ENCODE data around the gene UPK3A. TPM values are rescaled to one million over a fixed set of nuclear protein-coding genes. Genes with fewer than 3 reads are reported as not detected.

UPK3A gene
- not detected in 2 replicates for total RNA-seq

- peak; percentile 44 for DNase-seq (ENCODE audit: low spot score)
- no peaks in the 10 kb centered on the region for H3K36me3 Mint-ChIP-seq (ENCODE audit: low read depth)
- intact Hi-C loops (cut with micrococcal nuclease): no loop called here
- H3K9me3 Mint-ChIP-seq: no peaks in the 10 kb centered on the region
- peaks cover 36% of the 10 kb centered on the region for H3K27me3 Mint-ChIP-seq (ENCODE audit: low read depth)
- no peak within 1 kb of the TSS for H3K4me3 Mint-ChIP-seq (ENCODE audit: low read depth)
- peaks cover 3% of the 10 kb centered on the region for H3K4me1 Mint-ChIP-seq (ENCODE audit: low read depth)
- no peak within 1 kb of the TSS for H3K27ac Mint-ChIP-seq
Observed at GRCh38 chr22:45284705-45285262, at the start of gene UPK3A. TSS of gene UPK3A (plus strand) at chr22:45284949. CDS start at chr22:45285014, 65 bp downstream.

DNA sequence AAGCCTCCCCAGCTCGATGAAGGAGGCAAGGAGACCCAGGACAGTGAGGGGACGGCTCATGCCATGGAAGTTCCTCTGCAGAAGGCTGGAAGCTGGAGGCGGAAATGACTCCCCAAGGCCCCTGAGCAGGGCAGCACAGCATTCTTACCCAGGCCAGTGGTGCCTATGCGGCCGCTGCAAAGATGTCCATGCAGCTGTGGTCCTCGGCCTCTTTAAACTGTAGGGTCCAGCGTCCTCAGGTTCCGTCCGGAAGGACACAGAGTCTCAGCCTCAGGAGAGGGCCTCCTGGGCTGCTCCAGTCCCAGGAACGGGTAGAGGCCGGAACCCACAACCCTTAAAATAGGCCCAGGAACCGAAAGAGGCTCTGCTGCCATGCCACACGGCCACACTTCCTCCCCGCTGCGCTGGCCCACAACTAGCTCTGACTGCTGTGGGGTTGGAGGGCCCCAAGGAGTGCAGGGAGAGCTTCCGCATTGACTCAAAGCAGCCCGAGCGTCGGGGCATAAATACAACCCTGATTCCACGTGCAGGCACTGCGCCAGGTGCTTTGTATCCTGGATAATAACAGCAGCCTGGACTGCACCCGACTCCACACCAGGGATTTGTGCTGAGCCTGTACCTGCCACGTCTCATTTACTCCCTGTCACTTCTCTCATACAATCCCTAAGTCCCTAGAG, 49.5 kb upstream of the UPK3A start:
- intact Hi-C loops (cut with micrococcal nuclease): no loop called here
- DNase-seq (ENCODE audit: low spot score): no peak
- Mint-ChIP-seq H3K27me3 (ENCODE audit: low read depth) (no peaks in the 10 kb centered on the region), H3K9me3 (no peaks in the 10 kb centered on the region), H3K4me1 (ENCODE audit: low read depth) (peaks cover 8% of the 10 kb centered on the region), H3K4me3 (ENCODE audit: low read depth) (no peak overlapping the region), H3K36me3 (ENCODE audit: low read depth) (no peaks in the 10 kb centered on the region), H3K27ac (no peak overlapping the region)

DNA sequence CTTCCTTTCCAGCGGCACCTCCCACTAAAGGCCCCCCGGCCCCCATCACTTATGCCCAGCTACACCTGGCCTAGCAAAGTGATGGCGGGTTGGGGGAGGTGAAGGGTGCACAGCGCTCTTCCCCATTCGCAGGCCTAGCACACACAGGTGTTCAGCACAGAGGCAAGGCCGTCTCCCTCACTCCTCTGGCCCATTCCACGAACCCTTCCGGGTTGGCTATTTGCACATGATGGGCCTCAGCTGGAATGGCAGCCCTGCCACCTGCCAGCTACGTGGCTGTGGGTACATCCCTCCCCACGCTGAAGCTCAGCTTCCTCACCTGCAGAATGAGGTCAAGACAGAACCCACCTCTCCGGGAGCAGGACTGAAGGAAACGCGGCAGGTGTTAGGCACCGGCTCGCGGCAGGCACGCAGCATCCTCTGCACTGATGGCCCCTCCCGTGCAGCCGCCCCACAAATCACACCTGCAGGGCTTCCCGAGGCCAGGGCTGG, 48.9 kb upstream of the UPK3A start:
- Mint-ChIP-seq H3K36me3 (ENCODE audit: low read depth) (no peaks in the 10 kb centered on the region), H3K27me3 (ENCODE audit: low read depth) (no peaks in the 10 kb centered on the region), H3K4me1 (ENCODE audit: low read depth) (peaks cover 9% of the 10 kb centered on the region), H3K4me3 (ENCODE audit: low read depth) (no peak overlapping the region), H3K9me3 (no peaks in the 10 kb centered on the region), H3K27ac (no peak overlapping the region)
- DNase-seq (ENCODE audit: low spot score): no peak
- intact Hi-C loops (cut with micrococcal nuclease): no loop called here

DNA sequence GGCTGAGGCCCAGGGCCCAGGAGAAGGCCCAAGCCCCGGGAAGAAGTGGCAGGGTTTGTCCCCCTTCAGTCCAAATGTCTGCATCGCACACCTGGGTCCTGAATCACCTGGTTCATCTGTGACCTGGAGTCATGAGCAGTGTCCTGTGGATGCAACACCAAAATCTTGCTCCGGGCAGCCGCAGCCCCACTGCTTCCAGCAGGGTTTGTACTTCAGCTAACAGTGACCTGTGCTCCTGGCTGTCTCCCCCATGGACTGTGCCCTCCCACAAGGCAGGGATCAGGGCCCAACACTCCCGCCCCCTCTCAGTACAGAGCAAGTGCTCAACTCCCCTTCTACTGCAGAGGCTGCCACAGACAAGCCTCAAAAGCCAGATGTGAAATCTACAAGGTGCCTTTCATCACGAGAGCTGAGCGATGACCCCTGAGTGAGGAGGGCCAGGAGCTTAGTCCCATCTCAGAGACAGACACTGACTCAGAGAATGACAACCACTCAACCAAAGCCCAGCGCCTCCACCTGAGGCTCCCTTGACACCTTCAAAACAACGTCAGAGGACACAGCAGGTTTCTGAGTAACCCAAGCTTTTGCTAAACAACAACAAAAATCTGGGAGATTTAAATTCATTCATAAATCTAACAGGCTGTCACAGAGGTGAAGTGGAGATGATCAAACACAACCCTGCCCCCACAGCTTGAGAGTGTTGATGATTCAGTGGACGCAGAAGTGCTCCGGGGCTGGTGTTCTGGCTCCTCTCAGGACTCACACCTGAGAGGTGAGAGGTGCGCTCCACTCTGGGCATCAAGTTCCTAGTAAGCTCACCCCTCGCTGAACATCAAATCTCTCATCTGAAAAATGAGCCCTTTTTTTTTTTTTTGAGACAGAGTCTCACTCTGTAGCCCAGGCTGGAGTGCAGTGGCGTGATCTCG, 47.4 kb upstream of the UPK3A start:
- Mint-ChIP-seq H3K27me3 (ENCODE audit: low read depth) (no peaks in the 10 kb centered on the region), H3K4me3 (ENCODE audit: low read depth) (no peak overlapping the region)

DNA sequence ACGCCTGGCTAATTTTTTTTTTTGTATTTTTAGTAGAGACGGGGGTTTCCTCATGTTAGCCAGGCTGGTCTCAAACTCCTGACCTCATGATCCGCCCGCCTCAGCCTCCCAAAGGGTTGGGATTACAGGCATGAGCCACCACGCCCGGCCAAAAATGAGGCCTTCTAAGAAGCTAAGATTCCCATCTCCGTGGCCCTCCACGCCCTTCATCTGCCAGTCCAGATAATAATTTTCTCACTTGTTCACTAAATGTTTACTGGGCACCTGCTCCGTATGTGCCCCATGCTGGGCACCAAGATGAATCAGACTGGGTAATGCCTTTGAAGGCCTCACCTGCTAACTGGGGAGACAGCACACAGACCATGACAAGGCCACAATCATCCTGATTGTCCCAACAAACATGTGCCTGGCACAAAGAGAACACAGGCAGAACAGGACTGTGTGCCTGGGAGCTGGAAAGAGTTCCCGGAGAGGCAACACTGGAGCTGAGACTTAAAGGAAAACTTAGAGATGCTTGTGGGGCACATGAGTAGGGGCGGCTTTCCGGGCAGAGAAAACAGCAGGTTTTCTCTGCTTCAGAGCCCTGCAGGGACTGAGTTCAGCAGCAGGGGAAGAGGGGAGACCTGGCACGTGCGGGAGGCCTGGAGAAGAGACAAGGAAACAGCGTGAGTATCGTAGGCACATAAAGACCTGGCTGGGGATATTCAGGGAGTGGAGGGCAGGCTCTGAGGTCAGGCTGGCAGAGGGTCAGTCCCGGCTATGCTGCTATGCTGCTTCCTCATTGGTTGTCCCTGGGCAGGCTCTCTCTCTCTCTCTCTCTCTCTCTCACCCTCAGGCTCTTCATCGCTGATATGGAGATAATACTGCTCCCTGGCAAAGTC, 46.4 kb upstream of the UPK3A start:
- no peaks in the 10 kb centered on the region for H3K36me3 Mint-ChIP-seq (ENCODE audit: low read depth)
- intact Hi-C loops (cut with micrococcal nuclease): no loop called here
- no peak overlapping the region for H3K27ac Mint-ChIP-seq
- H3K4me3 Mint-ChIP-seq (ENCODE audit: low read depth): peak overlapping the region; percentile 28
- no peak for DNase-seq (ENCODE audit: low spot score)
- H3K9me3 Mint-ChIP-seq: no peaks in the 10 kb centered on the region
- H3K27me3 Mint-ChIP-seq (ENCODE audit: low read depth): no peaks in the 10 kb centered on the region
- H3K4me1 Mint-ChIP-seq (ENCODE audit: low read depth): peaks cover 12% of the 10 kb centered on the region

More for the DNA sequence above, 47.4 kb upstream of the UPK3A start:
- DNase-seq (ENCODE audit: low spot score): no peak
- Mint-ChIP-seq H3K36me3 (ENCODE audit: low read depth) (no peaks in the 10 kb centered on the region), H3K4me1 (ENCODE audit: low read depth) (peaks cover 12% of the 10 kb centered on the region), H3K27ac (no peak overlapping the region), H3K9me3 (no peaks in the 10 kb centered on the region)
- intact Hi-C loops (cut with micrococcal nuclease): no loop called here

- no peak for DNase-seq (ENCODE audit: low spot score)
- H3K4me1 Mint-ChIP-seq (ENCODE audit: low read depth): peaks cover 12% of the 10 kb centered on the region
- H3K4me3 Mint-ChIP-seq (ENCODE audit: low read depth): peak overlapping the region; percentile 90
- intact Hi-C loops (cut with micrococcal nuclease): no loop called here
- H3K27me3 Mint-ChIP-seq (ENCODE audit: low read depth): no peaks in the 10 kb centered on the region
- H3K9me3 Mint-ChIP-seq: no peaks in the 10 kb centered on the region
- H3K27ac Mint-ChIP-seq: no peak overlapping the region
- no peaks in the 10 kb centered on the region for H3K36me3 Mint-ChIP-seq (ENCODE audit: low read depth)
Observed at GRCh38 chr22:45238957-45239680, 45.6 kb upstream of the UPK3A start.

DNA sequence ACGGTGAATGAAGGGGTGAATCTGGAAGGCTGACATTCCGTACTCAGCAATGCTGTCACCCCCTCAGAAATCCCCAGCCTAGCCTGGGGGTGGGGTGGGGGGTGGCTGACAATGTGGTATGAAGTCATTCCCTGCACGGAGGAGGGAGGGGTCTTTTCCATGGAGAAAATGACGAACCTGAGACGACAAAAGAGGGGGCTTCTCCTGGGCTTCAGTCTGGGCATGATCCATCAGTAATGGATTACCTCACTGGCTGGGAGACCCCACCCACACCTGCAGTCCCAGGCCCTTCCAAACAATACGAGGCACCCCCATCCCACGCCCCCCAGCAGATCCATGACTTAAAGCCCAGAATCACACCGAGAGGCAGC, 45.1 kb upstream of the UPK3A start:
- Mint-ChIP-seq H3K27ac (no peak overlapping the region), H3K4me1 (ENCODE audit: low read depth) (peaks cover 12% of the 10 kb centered on the region), H3K9me3 (no peaks in the 10 kb centered on the region), H3K4me3 (ENCODE audit: low read depth) (peak overlapping the region; percentile 90), H3K27me3 (ENCODE audit: low read depth) (no peaks in the 10 kb centered on the region), H3K36me3 (ENCODE audit: low read depth) (no peaks in the 10 kb centered on the region)
- intact Hi-C loops (cut with micrococcal nuclease): loop anchor here (1.0 kb wide), 1 partner anchor 196 kb away; no protein-coding TSS in a partner anchor
- DNase-seq (ENCODE audit: low spot score): no peak

- DNase-seq (ENCODE audit: low spot score): peak; percentile 22
- intact Hi-C loops (cut with micrococcal nuclease): loop anchor here (1.0 kb wide), 1 partner anchor 195 kb away; no protein-coding TSS in a partner anchor
- Mint-ChIP-seq H3K4me3 (ENCODE audit: low read depth) (peak overlapping the region; percentile 90), H3K9me3 (no peaks in the 10 kb centered on the region), H3K27me3 (ENCODE audit: low read depth) (no peaks in the 10 kb centered on the region), H3K27ac (peak overlapping the region; percentile 84), H3K4me1 (ENCODE audit: low read depth) (peaks cover 12% of the 10 kb centered on the region), H3K36me3 (ENCODE audit: low read depth) (no peaks in the 10 kb centered on the region)
Observed at GRCh38 chr22:45240104-45240809, 44.5 kb upstream of the UPK3A start.

GRCh38 chr22:45240810-45241631, 43.7 kb upstream of the UPK3A start, which contains the start of gene KIAA0930:
TSS of gene KIAA0930 (minus strand) at chr22:45240894. CDS start at chr22:45240703, 191 bp downstream.
- Mint-ChIP-seq H3K9me3 (no peaks in the 10 kb centered on the region), H3K4me1 (ENCODE audit: low read depth) (peaks cover 10% of the 10 kb centered on the region), H3K27me3 (ENCODE audit: low read depth) (no peaks in the 10 kb centered on the region), H3K27ac (peak within 1 kb of the TSS; percentile 84), H3K36me3 (ENCODE audit: low read depth) (no peaks in the 10 kb centered on the region), H3K4me3 (ENCODE audit: low read depth) (peak within 1 kb of the TSS; percentile 90)
- intact Hi-C loops (cut with micrococcal nuclease): loop anchor here (1.0 kb wide), 1 partner anchor 194 kb away; no protein-coding TSS in a partner anchor
- DNase-seq (ENCODE audit: low spot score): peak; percentile 64

- Mint-ChIP-seq H3K27ac (no peak overlapping the region), H3K27me3 (ENCODE audit: low read depth) (no peaks in the 10 kb centered on the region), H3K9me3 (no peaks in the 10 kb centered on the region), H3K4me3 (ENCODE audit: low read depth) (no peak overlapping the region), H3K4me1 (ENCODE audit: low read depth) (peaks cover 10% of the 10 kb centered on the region), H3K36me3 (ENCODE audit: low read depth) (no peaks in the 10 kb centered on the region)
- intact Hi-C loops (cut with micrococcal nuclease): no loop called here
- DNase-seq (ENCODE audit: low spot score): no peak
Observed at GRCh38 chr22:45242778-45243191, 42.0 kb upstream of the UPK3A start.
